ENCODE data around the gene GPR15LG. TPM values are rescaled to one million over a fixed set of nuclear protein-coding genes. Genes with fewer than 3 reads are reported as not detected.
"Not testable (repeated sequence)": the region's sequence is repeated elsewhere in the genome, so short reads cannot be mapped to it uniquely, and the experiment has no call there.

Gene GPR15LG
- polyA plus RNA-seq, 2 donors, result 273 to 321 TPM

GRCh38 chr10:84148006-84148597 is 25.5 kb upstream of the GPR15LG start:
- peaks cover 7 to 11% of the 10 kb centered on the region in 2 donors for H3K36me3 ChIP-seq (ENCODE audit: control insufficient read depth in 2 of 2, insufficient read depth in 2 of 2, low read length in 1 of 2)
- not testable (repeated sequence) for H3K27me3 ChIP-seq (ENCODE audit: control insufficient read depth in 1 of 2, insufficient read depth in 2 of 2, low read length in 2 of 2); H3K4me1 ChIP-seq (ENCODE audit: control insufficient read depth in 2 of 2, insufficient read depth in 2 of 2, low read length in 1 of 2); H3K9me3 ChIP-seq (ENCODE audit: control insufficient read depth in 2 of 2, insufficient read depth in 1 of 2, low read depth in 1 of 2, low read length in 1 of 2); H3K27ac ChIP-seq (ENCODE audit: low read depth in 2 of 2, low read length in 1 of 2); H3K4me3 ChIP-seq (ENCODE audit: low read depth in 1 of 2, low read length in 2 of 2)
- 83 to 84% methylated on average over 9 of the region's 9 CpGs for WGBS, 2 donors

GRCh38 chr10:84149854-84150253 is 23.7 kb upstream of the GPR15LG start:
- Histone ChIP-seq H3K4me1 (ENCODE audit: control insufficient read depth in 2 of 2, insufficient read depth in 2 of 2, low read length in 1 of 2) (no peaks in the 10 kb centered on the region), H3K9me3 (ENCODE audit: control insufficient read depth in 2 of 2, insufficient read depth in 1 of 2, low read depth in 1 of 2, low read length in 1 of 2) (no peaks in the 10 kb centered on the region), H3K27ac (ENCODE audit: low read depth in 2 of 2, low read length in 1 of 2) (no peak overlapping the region), H3K4me3 (ENCODE audit: low read depth in 1 of 2, low read length in 2 of 2) (no peak overlapping the region), H3K36me3 (ENCODE audit: control insufficient read depth in 2 of 2, insufficient read depth in 2 of 2, low read length in 1 of 2) (peaks cover 7 to 11% of the 10 kb centered on the region in 2 donors), H3K27me3 (ENCODE audit: control insufficient read depth in 1 of 2, insufficient read depth in 2 of 2, low read length in 2 of 2) (no peaks in the 10 kb centered on the region)
- 94 to 98% methylated on average over 2 of the region's 2 CpGs for WGBS, 2 donors

- Histone ChIP-seq H3K9me3 (ENCODE audit: control insufficient read depth in 2 of 2, insufficient read depth in 1 of 2, low read depth in 1 of 2, low read length in 1 of 2) (no peaks in the 10 kb centered on the region), H3K4me1 (ENCODE audit: control insufficient read depth in 2 of 2, insufficient read depth in 2 of 2, low read length in 1 of 2) (no peaks in the 10 kb centered on the region), H3K4me3 (ENCODE audit: low read depth in 1 of 2, low read length in 2 of 2) (no peak overlapping the region), H3K27me3 (ENCODE audit: control insufficient read depth in 1 of 2, insufficient read depth in 2 of 2, low read length in 2 of 2) (no peaks in the 10 kb centered on the region), H3K36me3 (ENCODE audit: control insufficient read depth in 2 of 2, insufficient read depth in 2 of 2, low read length in 1 of 2) (peaks cover 4 to 14% of the 10 kb centered on the region in 2 donors), H3K27ac (ENCODE audit: low read depth in 2 of 2, low read length in 1 of 2) (no peak overlapping the region)
These were observed 20.8 kb upstream of the GPR15LG start for GRCh38 chr10:84152769-84153168.

- Histone ChIP-seq H3K9me3 (ENCODE audit: control insufficient read depth in 2 of 2, insufficient read depth in 1 of 2, low read depth in 1 of 2, low read length in 1 of 2) (no peaks in the 10 kb centered on the region), H3K4me3 (ENCODE audit: low read depth in 1 of 2, low read length in 2 of 2) (no peak overlapping the region), H3K4me1 (ENCODE audit: control insufficient read depth in 2 of 2, insufficient read depth in 2 of 2, low read length in 1 of 2) (peaks cover 0 to 3% of the 10 kb centered on the region in 2 donors), H3K27me3 (ENCODE audit: control insufficient read depth in 1 of 2, insufficient read depth in 2 of 2, low read length in 2 of 2) (no peaks in the 10 kb centered on the region), H3K36me3 (ENCODE audit: control insufficient read depth in 2 of 2, insufficient read depth in 2 of 2, low read length in 1 of 2) (peaks cover 4 to 9% of the 10 kb centered on the region in 2 donors), H3K27ac (ENCODE audit: low read depth in 2 of 2, low read length in 1 of 2) (no peak overlapping the region)
- WGBS, 2 donors, result 93 to 97% methylated on average over 4 of the region's 4 CpGs
These were observed 18.1 kb upstream of the GPR15LG start for GRCh38 chr10:84155521-84155920.

GRCh38 chr10:84156009-84156408 is 17.6 kb upstream of the GPR15LG start:
- H3K36me3 ChIP-seq (ENCODE audit: control insufficient read depth in 2 of 2, insufficient read depth in 2 of 2, low read length in 1 of 2), result peaks cover 1 to 7% of the 10 kb centered on the region in 2 donors
- H3K27me3 ChIP-seq (ENCODE audit: control insufficient read depth in 1 of 2, insufficient read depth in 2 of 2, low read length in 2 of 2), result no peaks in the 10 kb centered on the region
- H3K9me3 ChIP-seq (ENCODE audit: control insufficient read depth in 2 of 2, insufficient read depth in 1 of 2, low read depth in 1 of 2, low read length in 1 of 2), result no peaks in the 10 kb centered on the region
- WGBS, 2 donors, result 88 to 93% methylated on average over 2 of the region's 2 CpGs
- H3K4me3 ChIP-seq (ENCODE audit: low read depth in 1 of 2, low read length in 2 of 2), result no peak overlapping the region
- H3K4me1 ChIP-seq (ENCODE audit: control insufficient read depth in 2 of 2, insufficient read depth in 2 of 2, low read length in 1 of 2), result peaks cover 0 to 3% of the 10 kb centered on the region in 2 donors
- no peak overlapping the region for H3K27ac ChIP-seq (ENCODE audit: low read depth in 2 of 2, low read length in 1 of 2)

GRCh38 chr10:84156768-84157167 is 16.8 kb upstream of the GPR15LG start:
- H3K4me1 ChIP-seq (ENCODE audit: control insufficient read depth in 2 of 2, insufficient read depth in 2 of 2, low read length in 1 of 2), result peaks cover 0 to 3% of the 10 kb centered on the region in 2 donors
- H3K9me3 ChIP-seq (ENCODE audit: control insufficient read depth in 2 of 2, insufficient read depth in 1 of 2, low read depth in 1 of 2, low read length in 1 of 2), result no peaks in the 10 kb centered on the region
- peaks cover 0 to 6% of the 10 kb centered on the region in 2 donors for H3K36me3 ChIP-seq (ENCODE audit: control insufficient read depth in 2 of 2, insufficient read depth in 2 of 2, low read length in 1 of 2)
- 64 to 65% methylated on average over 10 of the region's 10 CpGs for WGBS, 2 donors
- no peak overlapping the region for H3K4me3 ChIP-seq (ENCODE audit: low read depth in 1 of 2, low read length in 2 of 2)
- no peaks in the 10 kb centered on the region for H3K27me3 ChIP-seq (ENCODE audit: control insufficient read depth in 1 of 2, insufficient read depth in 2 of 2, low read length in 2 of 2)
- peak overlapping the region in 1 of 2 donors; percentile 30 for H3K27ac ChIP-seq (ENCODE audit: low read depth in 2 of 2, low read length in 1 of 2)

GRCh38 chr10:84158061-84158460 is 15.5 kb upstream of the GPR15LG start:
- peaks cover 0 to 6% of the 10 kb centered on the region in 2 donors for H3K36me3 ChIP-seq (ENCODE audit: control insufficient read depth in 2 of 2, insufficient read depth in 2 of 2, low read length in 1 of 2)
- H3K4me1 ChIP-seq (ENCODE audit: control insufficient read depth in 2 of 2, insufficient read depth in 2 of 2, low read length in 1 of 2), result peaks cover 0 to 3% of the 10 kb centered on the region in 2 donors
- no peaks in the 10 kb centered on the region for H3K27me3 ChIP-seq (ENCODE audit: control insufficient read depth in 1 of 2, insufficient read depth in 2 of 2, low read length in 2 of 2)
- 65 to 85% methylated on average over 2 of the region's 2 CpGs for WGBS, 2 donors
- H3K9me3 ChIP-seq (ENCODE audit: control insufficient read depth in 2 of 2, insufficient read depth in 1 of 2, low read depth in 1 of 2, low read length in 1 of 2), result no peaks in the 10 kb centered on the region
- H3K4me3 ChIP-seq (ENCODE audit: low read depth in 1 of 2, low read length in 2 of 2), result no peak overlapping the region
- H3K27ac ChIP-seq (ENCODE audit: low read depth in 2 of 2, low read length in 1 of 2), result no peak overlapping the region

GRCh38 chr10:84158550-84158949 is 15.1 kb upstream of the GPR15LG start:
- no peaks in the 10 kb centered on the region for H3K9me3 ChIP-seq (ENCODE audit: control insufficient read depth in 2 of 2, insufficient read depth in 1 of 2, low read depth in 1 of 2, low read length in 1 of 2)
- peak overlapping the region in 1 of 2 donors; percentile 73 for H3K27ac ChIP-seq (ENCODE audit: low read depth in 2 of 2, low read length in 1 of 2)
- H3K36me3 ChIP-seq (ENCODE audit: control insufficient read depth in 2 of 2, insufficient read depth in 2 of 2, low read length in 1 of 2), result peaks cover 0 to 6% of the 10 kb centered on the region in 2 donors
- H3K4me1 ChIP-seq (ENCODE audit: control insufficient read depth in 2 of 2, insufficient read depth in 2 of 2, low read length in 1 of 2), result peaks cover 0 to 3% of the 10 kb centered on the region in 2 donors
- no peak overlapping the region for H3K4me3 ChIP-seq (ENCODE audit: low read depth in 1 of 2, low read length in 2 of 2)
- H3K27me3 ChIP-seq (ENCODE audit: control insufficient read depth in 1 of 2, insufficient read depth in 2 of 2, low read length in 2 of 2), result no peaks in the 10 kb centered on the region
- WGBS, 2 donors, result 72 to 78% methylated on average over 4 of the region's 4 CpGs

- Histone ChIP-seq H3K36me3 (ENCODE audit: control insufficient read depth in 2 of 2, insufficient read depth in 2 of 2, low read length in 1 of 2) (peaks cover 0 to 6% of the 10 kb centered on the region in 2 donors), H3K4me1 (ENCODE audit: control insufficient read depth in 2 of 2, insufficient read depth in 2 of 2, low read length in 1 of 2) (peaks cover 0 to 3% of the 10 kb centered on the region in 2 donors), H3K4me3 (ENCODE audit: low read depth in 1 of 2, low read length in 2 of 2) (no peak overlapping the region), H3K9me3 (ENCODE audit: control insufficient read depth in 2 of 2, insufficient read depth in 1 of 2, low read depth in 1 of 2, low read length in 1 of 2) (no peaks in the 10 kb centered on the region), H3K27ac (ENCODE audit: low read depth in 2 of 2, low read length in 1 of 2) (peak overlapping the region; percentile 73 to 90), H3K27me3 (ENCODE audit: control insufficient read depth in 1 of 2, insufficient read depth in 2 of 2, low read length in 2 of 2) (no peaks in the 10 kb centered on the region)
- WGBS, 2 donors, result 30% methylated on average over 9 of the region's 9 CpGs
These were observed 14.4 kb upstream of the GPR15LG start for GRCh38 chr10:84159076-84159685.

Data from esophagus (tissue), 2 donors.